BJ (cell line): ENCODE data around the gene TTC16. TPM values are rescaled to one million over a fixed set of nuclear protein-coding genes. Genes with fewer than 3 reads are reported as not detected.

ENCODE experiments used
- CTCF ChIA-PET: fragments of 350-600 bp; formaldehyde crosslinking; extraction: SDS; loops from one replicate; lab custom pipeline; 2021; ENCODE audit warnings: antibody characterized with exemption, inconsistent platforms; lab: Yijun Ruan, JAX
- POLR2A ChIA-PET: fragments of 300-600 bp; sonication (Branson Sonifier 250); formaldehyde crosslinking; extraction: SDS; loops from one replicate; lab custom pipeline; 2021; ENCODE audit warnings: antibody characterized with exemption; lab: Charles Lee
- DNase-seq: peaks from one replicate; pipeline ENCODE4 v3.0.0-alpha.2; 2011; ENCODE audit warnings: low read depth
- H3K27me3 ChIP-seq: 2 replicates; pipeline ENCODE4 v1.6.0; 2011; ENCODE audit warnings: low read length; ENCODE audit not compliant: control insufficient read depth, insufficient read depth
- H3K36me3 ChIP-seq: 2 replicates; pipeline ENCODE4 v1.5.1; 2011; ENCODE audit warnings: low read length; ENCODE audit not compliant: control insufficient read depth, insufficient read depth
- H3K4me3 ChIP-seq: 2 replicates; pipeline ENCODE4 v1.5.1; 2011; ENCODE audit warnings: low read depth, mild to moderate bottlenecking, control low read depth, low read length
- CTCF ChIP-seq: IDR thresholded peaks from 2 replicates; pipeline ENCODE4 v1.5.1; 2011; ENCODE audit warnings: low read depth, mild to moderate bottlenecking, control low read depth, inconsistent platforms, low read length, moderate library complexity; ENCODE audit not compliant: insufficient read depth
- polyA plus RNA-seq: library from polyadenylated mRNA; depleted of rRNA; stranded (reverse); fragments of >200 nt; gene quantifications from 2 replicates; pipeline ENCODE4 v1.2.3, GENCODE V29; 2011

The TTC16 gene
- polyA plus RNA-seq, 1 experiment = 0.07 TPM

- Histone ChIP-seq H3K36me3 (no peaks in the 10 kb centered on the region), H3K4me3 (no peak overlapping the region), H3K27me3 (no peaks in the 10 kb centered on the region)
- TF ChIP-seq CTCF = no peak
- DNase-seq = no peak
- CTCF ChIA-PET = interaction anchor here (4.9 kb wide), 1 partner anchor 8 kb away, joined by 34 read pairs; the partner anchor contains the start of gene TOR2A
- POLR2A ChIA-PET = no interaction called here
Measured at GRCh38 chr9:127726871-127727270, 11.0 kb downstream of the TTC16 start.

GRCh38 chr9:127728808-127729207 is 12.9 kb downstream of the TTC16 start:
- no peak for DNase-seq
- no peak overlapping the region for H3K4me3 ChIP-seq
- H3K36me3 ChIP-seq = no peaks in the 10 kb centered on the region; the same call in 1 of the 2 replicates
- TF ChIP-seq CTCF = no peak
- ChIA-PET CTCF (interaction anchor here (0.7 to 1.5 kb wide), 4 partner anchors 140 to 224 kb away, joined by 3 to 5 read pairs (median 4); no protein-coding TSS in a partner anchor), POLR2A (no interaction called here)
- no peaks in the 10 kb centered on the region for H3K27me3 ChIP-seq

- POLR2A ChIA-PET = no interaction called here
Measured at GRCh38 chr9:127729522-127730256, 13.8 kb downstream of the TTC16 start.

GRCh38 chr9:127730262-127730661 is 14.4 kb downstream of the TTC16 start:
- no peak for DNase-seq
- ChIA-PET CTCF (interaction anchor here (0.7 to 2.9 kb wide), 4 partner anchors 18 to 141 kb away, joined by 3 to 12 read pairs (median 3); partner anchors contain the start of gene STXBP1), POLR2A (no interaction called here)
- no peak for TF ChIP-seq CTCF
- no peaks in the 10 kb centered on the region; the same call in 1 of the 2 replicates for H3K36me3 ChIP-seq
- no peak overlapping the region for H3K4me3 ChIP-seq
- H3K27me3 ChIP-seq = no peaks in the 10 kb centered on the region

More at GRCh38 chr9:127729522-127730256, 13.8 kb downstream of the TTC16 start:
- TF ChIP-seq CTCF = no peak
- Histone ChIP-seq H3K27me3 (no peaks in the 10 kb centered on the region), H3K4me3 (no peak overlapping the region), H3K36me3 (no peaks in the 10 kb centered on the region; the same call in 1 of the 2 replicates)
- DNase-seq = no peak
- CTCF ChIA-PET = interaction anchor here (0.7 to 1.5 kb wide), 6 partner anchors 19 to 225 kb away, joined by 3 to 5 read pairs (median 3); no protein-coding TSS in a partner anchor

- POLR2A ChIA-PET = no interaction called here
- Histone ChIP-seq H3K27me3 (no peaks in the 10 kb centered on the region), H3K36me3 (no peaks in the 10 kb centered on the region; the same call in 1 of the 2 replicates), H3K4me3 (no peak overlapping the region)
- TF ChIP-seq CTCF = no peak
- no peak for DNase-seq
- CTCF ChIA-PET = interaction anchor here (0.7 to 2.9 kb wide), 7 partner anchors 10 to 192 kb away, joined by 3 to 12 read pairs (median 3); partner anchors contain the start of gene STXBP1
Measured at GRCh38 chr9:127730799-127731410, 15.0 kb downstream of the TTC16 start.
